CD4-positive, alpha-beta T cell treated with Interferon alpha-2 for 1 hour (primary cell): Measurements from ENCODE around the gene SUPT3H.
"Not testable (repeated sequence)": the region's sequence is repeated elsewhere in the genome, so short reads cannot be mapped to it uniquely, and the experiment has no call there.

Source experiments
- DNase-seq, 2 donors: peaks; one replicate each; pipeline ENCODE4 v3.0.0-alpha.2; 2020 to 2022

The SUPT3H gene

GRCh38 chr6:45170309-45170708 is 207.4 kb downstream of the SUPT3H start:
- no peak for DNase-seq

DNA sequence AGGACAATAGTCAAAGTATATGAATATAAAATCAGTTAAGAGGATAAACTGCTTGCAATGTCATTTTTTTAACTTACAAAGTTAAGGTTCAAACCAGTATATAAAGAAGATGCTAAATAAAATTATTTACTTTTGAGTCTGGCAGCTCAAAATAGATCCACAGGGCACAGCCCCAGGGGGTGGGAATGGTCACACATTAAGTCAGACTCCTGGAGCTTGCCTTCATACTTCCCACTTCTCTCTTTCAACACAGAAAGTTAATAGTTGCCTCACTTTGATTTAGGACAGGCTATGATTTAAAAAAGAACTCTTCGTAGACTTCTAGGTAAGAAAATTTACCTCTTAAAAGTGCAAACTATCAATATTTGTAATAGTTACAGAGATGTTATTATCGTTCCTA is 207.9 kb downstream of the SUPT3H start:
- DNase-seq = no peak

DNA sequence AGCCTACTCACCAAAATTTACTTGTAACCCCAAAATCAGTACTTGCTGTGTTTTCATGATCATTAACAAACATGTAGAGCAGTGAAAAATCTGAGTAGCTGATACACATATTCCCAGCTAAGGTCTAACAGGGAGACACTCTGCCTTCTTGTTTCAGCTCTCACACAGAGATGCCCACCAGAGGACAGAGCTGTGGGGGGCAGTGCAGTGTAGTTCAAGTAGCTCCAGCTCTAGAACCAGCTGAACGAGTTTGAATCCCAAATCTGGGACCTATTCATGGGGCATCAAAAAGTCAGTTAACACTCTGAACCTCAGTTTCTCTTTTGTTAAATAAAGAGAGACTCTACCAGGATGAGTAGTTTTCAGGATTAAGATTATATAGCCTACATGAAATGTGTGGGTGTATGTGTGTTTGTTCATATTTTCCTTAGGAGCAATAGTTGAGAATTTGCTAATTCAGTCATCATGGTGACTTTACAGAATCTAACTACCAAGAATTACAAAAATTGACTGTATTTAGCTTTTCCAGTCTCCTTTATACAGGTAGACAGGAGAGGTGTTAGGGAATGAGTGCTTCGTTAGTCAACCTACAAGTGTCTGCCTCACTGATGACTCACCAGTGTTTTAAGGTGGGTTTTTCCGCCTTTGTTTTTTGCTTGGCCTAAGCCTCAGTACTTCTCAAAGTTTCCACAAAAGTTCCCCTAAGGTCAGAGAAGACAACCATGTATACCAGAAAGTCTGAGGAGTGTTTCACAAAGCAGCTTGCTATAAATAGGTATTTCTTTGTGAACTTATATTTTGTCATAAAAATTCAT is 213.6 kb downstream of the SUPT3H start:
- DNase-seq = no peak

GRCh38 chr6:45160305-45160704 is 217.4 kb downstream of the SUPT3H start:
- DNase-seq = no peak

- peak in 1 of 2 donors; percentile 51 for DNase-seq
These were observed 221.7 kb downstream of the SUPT3H start for GRCh38 chr6:45156075-45156474.

- no peak for DNase-seq
These were observed 222.3 kb downstream of the SUPT3H start for GRCh38 chr6:45155341-45155894.

DNA sequence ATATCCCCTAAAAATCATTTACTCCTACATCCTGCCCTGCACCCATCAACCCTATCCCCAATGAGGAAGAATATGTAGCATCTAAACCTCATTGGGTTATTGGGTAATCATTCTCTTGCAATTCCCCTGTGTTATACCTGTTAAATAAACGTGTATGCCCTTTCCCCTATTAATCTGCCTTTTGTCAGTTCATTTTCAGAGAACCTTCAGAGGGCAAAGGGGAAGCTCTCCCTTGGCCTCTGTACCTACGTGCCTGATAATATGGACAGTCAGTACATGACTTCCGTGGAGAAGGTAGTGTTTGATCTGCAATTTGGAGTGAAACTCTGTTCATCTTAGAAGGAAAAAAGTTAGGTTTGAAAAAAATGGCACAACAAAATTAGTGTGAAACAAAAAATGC is 223.1 kb downstream of the SUPT3H start:
- DNase-seq = no peak

DNA sequence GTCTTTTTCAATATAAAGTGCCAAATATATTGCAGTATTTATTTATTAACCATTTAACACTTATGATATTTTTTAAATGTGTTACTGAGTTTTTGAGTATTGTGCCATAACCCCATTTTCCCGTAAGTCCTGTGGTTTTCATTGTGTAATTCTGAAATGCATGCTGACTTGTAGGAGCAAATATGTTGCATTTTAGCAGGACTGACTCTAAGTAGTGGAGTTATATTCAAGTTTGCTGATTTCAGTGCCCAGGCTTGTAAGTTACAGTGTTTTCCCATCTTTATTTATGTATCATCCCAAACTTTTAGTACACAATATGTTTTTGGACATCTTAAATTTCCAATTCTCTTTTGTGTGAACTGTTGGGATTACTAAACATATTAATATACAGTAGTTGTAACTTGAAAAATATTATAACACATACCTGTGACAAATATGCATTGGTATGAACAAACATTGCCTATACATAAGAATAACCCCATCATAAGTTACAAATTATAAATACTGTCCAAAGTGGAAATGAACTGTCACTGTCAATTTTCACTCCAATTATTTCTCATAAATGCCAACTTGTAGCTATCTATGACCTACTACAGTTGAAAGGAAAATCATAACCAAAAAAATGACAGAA is 228.9 kb downstream of the SUPT3H start:
- no peak for DNase-seq

GRCh38 chr6:45148278-45148677 is 229.5 kb downstream of the SUPT3H start:
- no peak for DNase-seq

DNA sequence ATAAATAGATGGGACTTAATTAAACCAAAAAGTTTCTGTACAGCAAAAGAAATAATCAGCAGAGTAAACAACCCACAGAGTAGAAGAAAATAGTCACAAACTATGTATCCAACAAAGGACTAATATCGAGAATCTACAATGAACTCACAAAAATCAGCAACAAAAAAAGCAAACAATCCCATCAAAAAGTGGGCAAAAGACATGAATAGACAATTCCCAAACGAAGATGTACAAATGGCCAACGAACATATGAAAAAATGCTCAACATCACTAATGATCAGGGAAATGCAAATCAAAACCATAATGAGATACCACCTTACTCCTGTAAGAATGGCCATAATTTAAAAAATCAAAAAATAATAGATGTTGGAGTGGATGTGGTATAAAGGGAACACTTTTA is 232.1 kb downstream of the SUPT3H start:
- not testable (repeated sequence) for DNase-seq

DNA sequence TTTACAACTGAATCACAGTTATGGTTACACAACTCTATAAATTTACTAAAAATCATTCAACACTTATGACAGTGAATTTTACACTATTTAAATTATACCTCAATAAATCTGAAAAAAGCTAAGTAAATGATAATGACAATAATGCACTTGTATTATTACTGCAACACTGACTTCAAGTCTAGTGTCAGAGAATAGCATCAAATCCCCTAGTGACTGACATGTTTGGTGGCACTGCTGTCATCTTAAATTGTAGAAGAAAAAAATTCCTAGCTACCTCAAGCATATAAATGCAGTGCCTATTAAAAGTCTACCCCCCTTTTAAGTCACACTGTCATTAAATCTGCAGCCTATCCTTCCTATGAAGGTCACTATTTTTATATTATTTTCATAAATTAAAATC is 239.0 kb downstream of the SUPT3H start:
- DNase-seq = no peak

GRCh38 chr6:45136495-45136894 is 241.2 kb downstream of the SUPT3H start:
- no peak for DNase-seq

DNA sequence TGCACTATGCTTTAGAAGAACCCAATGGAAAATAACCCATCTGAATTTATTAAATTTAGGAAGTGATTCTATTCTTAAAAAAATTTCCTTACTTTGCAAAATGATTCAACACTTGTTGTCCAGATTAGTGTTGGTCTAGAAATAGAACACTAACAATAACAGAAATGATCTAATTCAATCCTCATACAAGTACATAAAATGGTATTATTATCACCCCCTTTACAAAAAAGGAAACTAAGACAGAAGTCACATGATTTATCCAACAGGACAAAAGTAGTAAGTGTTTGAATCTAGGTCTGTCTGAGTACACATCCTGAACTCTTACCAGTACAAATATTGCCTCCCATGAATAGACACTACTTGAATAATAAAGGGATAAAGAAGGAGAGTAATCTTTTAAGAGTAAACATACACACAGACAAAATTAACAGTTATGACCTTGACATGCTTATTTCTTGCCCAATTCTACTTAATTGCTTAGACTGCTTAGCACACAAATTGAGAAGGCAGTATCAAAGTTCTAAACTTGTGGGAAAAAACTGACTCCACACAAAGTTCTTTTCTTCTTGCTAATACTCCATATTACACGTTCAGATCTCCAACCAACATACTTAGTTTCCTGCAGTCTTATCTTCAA is 245.0 kb downstream of the SUPT3H start:
- DNase-seq = no peak

- no peak for DNase-seq
These were observed 245.7 kb downstream of the SUPT3H start for GRCh38 chr6:45132059-45132458.

DNA sequence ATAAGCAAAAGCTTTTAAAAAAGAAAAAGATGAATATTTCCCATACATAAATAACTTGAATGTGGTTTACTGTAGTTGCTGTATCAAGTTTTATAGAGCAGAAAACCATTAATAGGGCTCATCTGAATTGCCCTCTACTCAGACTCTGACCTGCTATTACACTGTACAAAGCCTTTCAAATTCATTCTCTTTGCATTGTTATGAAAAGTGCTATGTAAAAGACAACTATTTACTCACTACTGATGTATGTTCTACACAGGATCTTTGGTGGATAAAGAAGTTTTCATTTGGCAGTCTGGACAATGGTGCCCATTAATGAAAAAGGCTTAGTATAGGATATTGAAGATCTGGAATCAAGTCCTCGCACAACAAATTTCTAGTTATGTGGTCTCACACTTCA is 248.7 kb downstream of the SUPT3H start:
- no peak for DNase-seq

GRCh38 chr6:45127185-45127584 is 250.5 kb downstream of the SUPT3H start:
- DNase-seq = no peak

GRCh38 chr6:45126033-45126432 is 251.7 kb downstream of the SUPT3H start:
- DNase-seq = no peak

- no peak for DNase-seq
These were observed 254.7 kb downstream of the SUPT3H start for GRCh38 chr6:45123023-45123422.

GRCh38 chr6:45118754-45119153 is 259.0 kb downstream of the SUPT3H start:
- DNase-seq = no peak

GRCh38 chr6:45116714-45117410 is 260.9 kb downstream of the SUPT3H start:
- DNase-seq = no peak

DNA sequence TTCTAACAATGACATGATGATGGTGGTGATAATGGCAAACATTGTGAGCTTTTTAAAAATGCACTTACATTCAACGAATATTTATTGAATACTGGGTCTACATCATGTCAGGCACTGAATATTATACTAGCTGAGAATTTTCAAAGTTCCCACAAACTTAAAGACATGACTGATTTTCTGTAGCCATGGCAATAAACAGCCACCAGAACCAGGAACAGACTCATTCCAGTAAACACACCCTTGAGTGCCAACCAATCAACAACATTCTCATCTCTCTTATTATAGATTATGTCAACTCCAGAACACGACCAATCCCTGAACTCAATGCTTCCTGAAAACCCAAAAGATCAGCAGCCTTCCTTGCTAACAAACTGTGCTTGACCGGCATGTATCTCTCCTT is 262.0 kb downstream of the SUPT3H start:
- DNase-seq = no peak

GRCh38 chr6:45112711-45113110 is 265.0 kb downstream of the SUPT3H start:
- DNase-seq = no peak

- no peak for DNase-seq
These were observed 268.2 kb downstream of the SUPT3H start for GRCh38 chr6:45109551-45109950.
